ENCODE data around the gene CREM.

CREM gene

GRCh38 chr10:35208949-35209613 is 82.4 kb downstream of the CREM start:
- no peaks in the 10 kb centered on the region for H3K27me3 ChIP-seq
- no peak for TF ChIP-seq CTCF (IDR thresholded peaks at IDR 0.05)
- DNase-seq = no peak
- no peaks in the 10 kb centered on the region for H3K4me1 ChIP-seq
- no peak overlapping the region for H3K4me3 ChIP-seq
- H3K9me3 ChIP-seq = no peaks in the 10 kb centered on the region
- intact Hi-C loops (cut with DNase I; ENCODE audit: low total_unique reads) = no loop called here
- H3K36me3 ChIP-seq = peaks cover 0 to 30% (median 9%) of the 10 kb centered on the region in 3 donors
- no peak overlapping the region for H3K27ac ChIP-seq

- no peak for DNase-seq
- Histone ChIP-seq H3K27me3 (no peaks in the 10 kb centered on the region), H3K9me3 (no peaks in the 10 kb centered on the region), H3K4me1 (no peaks in the 10 kb centered on the region), H3K27ac (no peak overlapping the region), H3K4me3 (no peak overlapping the region), H3K36me3 (peaks cover 0 to 30% (median 9%) of the 10 kb centered on the region in 3 donors)
- intact Hi-C loops (cut with DNase I; ENCODE audit: low total_unique reads) = no loop called here
- TF ChIP-seq CTCF (IDR thresholded peaks at IDR 0.05) = no peak
Measured at GRCh38 chr10:35210961-35211360, 84.3 kb downstream of the CREM start.

- intact Hi-C loops (cut with DNase I; ENCODE audit: low total_unique reads) = no loop called here
Measured at GRCh38 chr10:35211390-35211789, 84.7 kb downstream of the CREM start.

GRCh38 chr10:35212856-35213255 is 86.2 kb downstream of the CREM start:
- intact Hi-C loops (cut with DNase I; ENCODE audit: low total_unique reads) = no loop called here
- Histone ChIP-seq H3K27ac (no peak overlapping the region), H3K36me3 (peaks cover 0 to 19% (median 5%) of the 10 kb centered on the region in 3 donors), H3K4me3 (no peak overlapping the region), H3K27me3 (no peaks in the 10 kb centered on the region), H3K9me3 (no peaks in the 10 kb centered on the region), H3K4me1 (peaks cover 0 to under 1% (median 0%) of the 10 kb centered on the region in 4 donors)
- peak in 1 of 2 donors; percentile 63 for DNase-seq
- no peak for TF ChIP-seq CTCF (IDR thresholded peaks at IDR 0.05)

More at GRCh38 chr10:35211390-35211789, 84.7 kb downstream of the CREM start:
- Histone ChIP-seq H3K27me3 (no peaks in the 10 kb centered on the region), H3K36me3 (peaks cover 0 to 30% (median 9%) of the 10 kb centered on the region in 3 donors), H3K9me3 (no peaks in the 10 kb centered on the region), H3K27ac (no peak overlapping the region), H3K4me3 (no peak overlapping the region), H3K4me1 (no peaks in the 10 kb centered on the region)
- no peak for TF ChIP-seq CTCF (IDR thresholded peaks at IDR 0.05)
- no peak for DNase-seq

- Histone ChIP-seq H3K4me1 (peaks cover 0 to 9% (median 0%) of the 10 kb centered on the region in 4 donors), H3K36me3 (peaks cover 0 to 13% (median 5%) of the 10 kb centered on the region in 3 donors), H3K27ac (no peak overlapping the region), H3K27me3 (no peaks in the 10 kb centered on the region), H3K9me3 (no peaks in the 10 kb centered on the region), H3K4me3 (no peak overlapping the region)
- DNase-seq = no peak
- no peak for TF ChIP-seq CTCF (IDR thresholded peaks at IDR 0.05)
- intact Hi-C loops (cut with DNase I; ENCODE audit: low total_unique reads) = no loop called here
Measured at GRCh38 chr10:35213699-35214098, 87.1 kb downstream of the CREM start.

Measured in tibial artery (tissue), 4 donors.